Activated gamma-delta T cell (primary cell): ENCODE data around the gene PLA2G2D.

Experiments
- DNase-seq: peaks from one replicate; lab custom pipeline; 2025; lab: John Stamatoyannopoulos, UW

The PLA2G2D gene

DNA sequence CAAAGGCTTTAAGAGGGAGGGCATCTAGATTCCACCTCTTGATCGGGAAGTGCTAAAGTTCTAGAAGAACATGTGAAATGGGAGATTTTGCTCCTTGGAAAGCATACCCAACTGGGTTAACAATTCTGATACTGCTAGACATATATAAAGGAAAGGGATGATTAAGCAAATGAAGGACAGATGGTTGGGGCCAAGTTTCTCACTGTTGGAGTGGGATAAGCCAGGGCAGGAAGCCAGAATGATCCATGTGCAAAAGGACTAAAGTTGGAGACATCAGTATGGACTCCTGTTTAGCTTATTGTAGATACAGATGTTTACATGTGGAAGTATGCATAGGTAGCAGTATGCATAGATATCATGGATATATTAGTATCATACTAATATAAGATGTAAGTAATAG lies 32.5 kb downstream of the PLA2G2D start:
- no peak for DNase-seq

DNA sequence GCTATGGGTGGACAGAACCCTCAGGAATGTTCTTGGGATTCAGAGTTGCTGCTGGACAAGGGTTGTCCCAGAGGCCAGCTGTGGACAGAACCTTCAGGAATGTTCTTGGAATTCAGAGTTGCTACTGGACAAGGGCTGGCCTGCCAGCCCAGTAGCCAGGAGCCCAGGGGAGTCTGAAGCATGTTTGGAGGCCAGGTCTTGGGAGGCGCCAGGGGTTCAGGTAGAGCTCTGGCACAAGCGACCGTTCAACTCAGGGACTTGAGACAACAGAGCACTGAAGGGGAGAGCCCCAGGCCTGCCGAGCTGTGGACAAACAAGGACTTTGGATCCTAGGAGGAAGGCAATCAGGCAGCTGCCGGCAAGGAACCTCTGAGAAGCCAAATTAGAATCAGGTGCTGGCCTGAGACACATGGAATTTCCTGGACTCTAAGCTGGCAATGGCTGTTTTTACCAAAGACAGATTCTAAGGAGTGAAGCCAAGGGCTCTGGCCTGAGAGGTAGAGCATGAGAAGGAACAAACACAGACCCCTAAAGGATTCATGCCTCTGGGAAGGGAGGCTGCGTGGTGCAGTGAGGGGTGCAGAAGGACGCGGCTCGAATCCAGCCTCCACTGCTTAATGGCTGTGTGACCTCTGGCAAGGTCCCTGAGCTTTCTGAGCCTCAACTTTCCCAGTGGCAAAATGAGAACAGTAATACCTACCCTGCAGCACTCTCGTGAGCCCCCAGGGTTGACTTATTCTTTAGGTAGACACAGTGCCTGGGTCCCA lies 36.0 kb downstream of the PLA2G2D start:
- no peak for DNase-seq

DNA sequence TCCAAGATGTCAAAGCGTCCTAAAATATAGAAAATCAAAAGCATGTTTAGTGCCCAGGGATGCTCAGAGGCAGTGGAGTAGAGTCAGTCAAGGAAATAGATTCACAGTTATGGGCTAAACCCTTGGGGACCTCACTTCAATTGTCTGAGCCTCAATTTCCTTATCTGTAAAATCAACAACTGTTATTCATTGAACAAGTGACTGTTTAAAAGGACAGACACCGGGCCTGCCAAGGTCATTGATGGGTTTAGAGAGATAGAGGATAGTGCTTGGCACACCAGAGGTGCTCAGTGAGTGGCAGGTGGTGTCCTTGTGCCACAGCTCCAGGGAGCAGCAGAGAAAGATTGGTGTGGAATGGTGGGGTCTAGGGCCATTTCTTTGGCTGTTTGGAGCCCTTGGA lies 36.6 kb downstream of the PLA2G2D start:
- DNase-seq, result no peak

DNA sequence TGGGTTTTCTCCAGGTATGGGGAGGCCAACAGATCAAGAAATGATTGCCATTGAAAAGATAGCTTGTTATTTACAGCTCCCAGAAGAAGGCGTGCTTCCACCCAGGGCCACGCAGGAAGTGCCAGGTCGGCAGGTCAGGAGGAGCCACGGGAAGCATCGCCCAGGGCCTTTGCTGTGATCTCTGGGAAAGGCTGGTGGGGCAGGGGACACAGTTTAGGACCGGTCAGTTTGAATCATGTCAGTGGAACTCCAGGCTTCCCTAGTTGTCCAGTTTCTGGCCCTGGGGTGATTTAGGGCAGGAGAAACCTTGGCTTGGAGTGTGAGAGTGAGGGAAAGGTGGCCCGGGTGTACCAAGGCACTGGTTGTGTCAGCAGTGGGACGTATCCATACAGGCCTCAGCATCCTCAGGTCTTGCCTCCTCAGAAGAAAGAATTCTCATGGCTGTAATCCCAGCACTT lies 38.0 kb downstream of the PLA2G2D start:
- no peak for DNase-seq

DNA sequence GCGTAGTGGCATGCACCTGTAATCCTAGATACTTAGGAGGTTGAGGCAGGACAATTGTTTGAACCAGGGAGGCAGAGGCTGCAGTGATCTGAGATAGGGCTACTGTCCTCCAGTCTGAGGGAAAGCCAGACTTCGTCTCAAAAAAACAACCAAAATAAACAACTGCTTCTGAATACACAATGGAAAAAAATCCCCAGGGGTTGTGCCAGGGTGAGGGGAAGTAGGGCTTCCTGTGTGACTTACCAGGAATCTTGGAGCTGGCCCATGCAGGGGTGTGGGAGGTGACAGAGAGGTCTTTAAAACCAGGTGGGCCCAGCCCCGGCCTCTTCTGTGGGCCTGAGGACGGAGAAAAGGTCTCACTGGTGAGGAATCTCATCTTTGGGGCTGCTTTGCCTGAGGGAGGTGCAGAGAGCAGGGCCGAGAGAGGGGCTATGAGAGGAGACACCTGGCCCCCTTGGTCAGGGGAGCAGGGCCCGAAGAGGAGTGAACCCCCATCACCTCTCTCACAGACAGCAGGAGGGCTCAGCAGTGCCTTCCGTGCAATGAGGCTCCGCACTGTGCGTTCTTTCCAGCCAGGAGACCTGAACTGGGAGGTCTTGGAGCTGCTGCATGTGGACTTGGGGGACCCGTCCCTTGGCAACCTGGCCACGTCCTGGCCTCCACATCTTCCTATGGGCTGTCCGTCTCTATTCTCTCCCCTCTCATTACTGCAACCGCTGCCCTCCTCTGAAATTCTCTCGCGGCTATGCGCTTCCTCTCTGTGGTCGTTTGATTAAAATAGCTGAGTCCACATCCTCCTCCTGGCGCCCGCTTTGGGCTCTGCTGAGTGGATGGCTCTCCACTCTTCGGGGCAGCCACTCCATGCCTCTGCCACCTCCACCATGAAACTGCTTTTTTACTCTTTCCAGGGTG lies 38.6 kb downstream of the PLA2G2D start:
- no peak for DNase-seq

DNA sequence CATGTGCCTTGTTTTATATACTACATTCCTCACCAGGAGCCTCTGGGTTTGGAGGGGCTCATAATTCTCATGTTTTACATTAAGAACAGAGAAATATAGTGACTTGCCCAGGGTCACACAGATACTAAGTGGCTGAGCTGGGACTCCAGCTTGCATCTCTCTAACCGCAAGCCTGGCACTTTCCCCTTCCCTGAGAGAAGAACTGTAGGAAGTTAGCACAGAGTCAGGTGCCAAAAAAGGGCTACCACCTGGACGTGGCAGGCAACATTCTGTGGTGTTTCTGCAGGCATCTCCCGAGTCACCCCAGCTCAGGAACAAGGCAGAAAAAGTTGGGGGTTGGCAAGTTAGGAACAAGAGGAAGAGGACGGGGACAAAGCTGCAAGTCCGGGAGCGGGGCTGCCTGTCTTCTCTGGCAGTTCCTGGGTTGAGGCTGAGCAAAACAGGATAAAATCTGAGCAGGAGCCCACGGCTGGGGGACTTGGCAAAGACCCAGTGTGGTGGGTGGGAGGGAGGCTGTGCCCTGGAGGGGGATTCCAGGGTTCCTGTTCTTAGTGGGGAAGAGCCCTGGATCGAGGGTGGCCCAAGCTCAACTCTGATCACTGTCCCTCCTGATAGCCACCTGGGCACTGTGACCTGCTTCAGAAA lies 39.6 kb downstream of the PLA2G2D start:
- no peak for DNase-seq

DNA sequence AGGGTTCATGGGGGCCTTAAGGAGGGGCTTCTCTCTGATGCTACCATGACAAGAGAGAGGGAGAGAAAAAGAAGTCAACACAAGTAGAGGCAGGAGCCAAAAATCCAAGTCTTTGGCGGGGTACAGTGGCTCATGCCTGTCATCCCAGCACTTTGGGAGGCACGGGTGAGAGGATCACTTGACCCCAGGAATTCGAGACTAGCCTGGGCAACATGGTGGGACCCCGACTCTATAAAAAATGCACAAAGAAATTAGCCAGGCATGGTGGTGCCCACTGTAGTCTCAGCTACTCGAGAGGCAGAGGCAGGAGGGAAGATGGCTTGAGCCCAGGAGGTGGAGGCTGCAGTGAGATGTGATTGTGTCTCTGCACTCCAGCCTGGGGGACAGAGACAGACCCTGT lies 40.6 kb downstream of the PLA2G2D start:
- no peak for DNase-seq

DNA sequence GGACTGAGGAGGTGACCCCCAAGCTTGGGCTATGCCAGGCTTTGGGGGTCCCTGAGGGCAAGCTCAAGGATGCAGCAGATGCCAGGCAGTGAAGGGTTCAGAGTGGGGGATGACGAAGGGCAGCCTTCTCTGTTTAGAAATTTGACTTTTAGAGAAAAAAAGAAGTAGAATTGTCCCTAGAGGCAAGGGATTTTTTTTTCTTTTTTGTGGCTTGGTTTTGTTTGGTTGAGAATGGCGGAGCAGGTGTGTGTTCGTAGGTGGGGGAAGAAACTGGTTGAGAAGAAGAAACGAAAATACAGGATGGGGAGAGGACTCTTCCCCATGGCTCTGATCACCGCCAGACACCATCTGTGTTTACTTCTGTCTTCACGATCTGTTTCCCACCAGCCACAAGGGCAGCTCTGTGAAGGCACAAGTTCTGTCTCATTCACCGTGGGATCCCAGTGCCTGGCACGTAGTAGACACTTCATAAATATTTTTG lies 41.1 kb downstream of the PLA2G2D start:
- DNase-seq, result no peak

DNA sequence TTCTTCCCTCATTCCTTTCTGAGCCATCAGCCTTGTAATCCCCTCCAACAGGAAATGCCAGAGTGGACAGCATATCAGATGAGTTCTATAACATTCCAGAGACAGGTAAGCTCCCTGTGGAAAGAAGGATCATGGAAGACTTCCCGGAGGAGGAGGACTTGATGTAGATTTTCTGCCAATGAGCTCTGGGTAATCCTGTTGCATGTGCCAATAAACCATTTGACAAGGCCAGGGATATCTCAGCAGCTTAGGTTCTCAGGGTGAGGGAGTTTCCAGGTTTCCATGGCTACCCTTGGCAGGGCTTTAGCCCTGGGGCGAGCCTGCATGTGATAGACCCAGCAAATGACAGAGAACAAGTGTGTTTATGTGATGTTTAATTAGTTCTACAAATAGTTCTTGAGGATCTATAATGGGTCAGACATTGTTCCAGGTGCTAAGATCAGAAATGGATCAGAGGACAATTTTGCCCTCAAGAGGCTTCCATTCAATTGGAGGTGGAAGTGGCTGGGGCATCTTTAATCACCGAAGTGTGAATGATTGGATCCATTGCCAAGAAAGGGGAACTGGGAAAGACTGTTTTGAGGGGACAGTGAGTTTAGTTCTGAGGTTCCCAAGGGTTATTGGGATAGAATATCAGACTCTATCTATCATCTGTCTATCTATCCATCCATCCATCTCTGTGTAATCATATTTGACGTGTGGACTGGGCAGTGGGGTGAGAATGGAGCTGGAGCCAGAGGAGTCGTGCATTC lies 42.5 kb downstream of the PLA2G2D start:
- no peak for DNase-seq

DNA sequence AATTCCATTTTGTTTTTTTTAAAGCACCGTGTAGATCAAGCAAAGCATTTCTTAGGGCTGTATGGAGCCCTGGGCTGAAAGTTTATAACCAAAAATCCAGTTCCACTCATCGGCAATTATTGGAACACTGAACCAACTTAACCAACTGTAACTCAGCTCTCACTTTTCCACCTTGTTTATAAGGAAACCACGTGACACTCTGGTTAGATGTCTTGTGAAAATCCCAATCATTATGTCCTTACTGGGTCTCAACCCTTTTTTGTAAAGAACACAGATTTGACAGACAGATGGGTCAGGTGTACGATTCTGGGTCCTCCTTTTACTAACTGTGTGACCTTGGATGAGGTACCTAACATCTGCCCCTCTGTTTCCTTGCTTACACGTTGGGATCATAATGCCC lies 43.1 kb downstream of the PLA2G2D start:
- DNase-seq, result no peak

DNA sequence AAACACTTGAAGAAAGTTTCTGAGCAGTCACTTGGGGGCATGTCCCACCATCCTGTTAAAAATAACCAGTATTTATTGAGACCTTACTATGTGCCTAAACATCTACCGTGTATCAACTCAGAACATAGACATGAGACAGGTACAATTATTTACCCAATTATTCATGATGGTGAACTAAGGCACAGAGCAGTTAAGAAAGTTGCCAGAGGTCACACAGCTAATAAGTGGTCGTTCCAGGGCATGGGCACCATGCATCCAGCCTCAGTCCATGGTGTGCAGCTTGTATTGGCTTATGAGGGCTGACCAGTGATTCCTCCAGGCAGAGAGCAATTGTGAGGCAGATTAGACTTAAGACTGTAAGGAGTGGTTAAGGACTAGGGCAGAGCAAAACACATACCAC lies 44.0 kb downstream of the PLA2G2D start:
- DNase-seq, result no peak

DNA sequence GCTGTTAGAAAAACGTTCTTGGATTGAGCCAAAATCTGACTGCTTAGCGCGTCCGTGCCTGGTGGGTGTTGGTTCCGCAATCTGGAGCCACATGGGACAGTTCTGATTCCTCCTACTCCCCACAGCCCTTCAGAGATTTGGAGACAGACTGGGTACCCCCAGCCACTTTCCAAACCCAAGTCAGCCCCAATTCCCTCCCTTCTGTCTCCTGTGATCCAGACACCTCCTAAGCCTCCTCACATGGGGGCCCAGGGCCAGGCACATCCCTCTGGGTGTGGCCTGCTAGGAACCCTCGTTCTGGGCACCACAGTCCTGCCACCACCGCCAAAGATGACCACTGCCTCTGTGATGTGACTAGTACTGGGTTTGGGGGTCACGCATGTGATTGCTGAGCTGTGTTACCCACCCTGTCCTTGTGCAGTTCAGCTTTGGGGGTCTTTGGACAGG lies 44.6 kb downstream of the PLA2G2D start:
- no peak for DNase-seq

DNA sequence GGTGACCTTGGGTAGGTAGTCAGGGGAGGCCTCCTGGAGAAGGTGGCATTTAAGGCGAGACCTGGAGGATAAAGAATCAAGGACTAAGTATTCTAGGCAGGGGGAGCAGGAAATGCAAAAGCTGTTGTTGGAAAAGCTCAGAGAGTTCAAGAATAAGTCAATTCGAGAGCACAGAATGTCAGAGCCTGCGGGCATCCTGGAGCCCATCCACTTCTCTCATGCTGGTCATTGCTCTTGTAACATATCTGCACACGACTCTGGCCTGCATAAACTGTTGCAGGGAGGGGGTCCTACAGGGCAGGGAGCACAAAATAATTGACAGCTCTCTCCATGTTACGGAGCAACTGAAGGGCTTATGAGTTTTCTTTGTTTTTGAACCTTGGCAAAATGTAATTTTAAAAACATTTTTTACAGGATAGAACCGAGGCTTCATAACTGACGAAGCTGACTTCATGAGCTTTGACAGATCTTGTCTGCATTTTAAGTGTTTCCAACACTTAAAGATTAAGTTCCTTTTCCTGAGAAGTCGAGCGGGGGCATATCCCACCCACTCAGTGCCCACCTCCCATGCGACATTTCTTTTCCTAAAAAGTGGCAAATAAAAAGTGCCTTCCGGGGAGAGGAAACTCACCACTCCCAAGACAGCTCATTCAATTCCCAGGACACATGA lies 45.1 kb downstream of the PLA2G2D start:
- DNase-seq, result no peak

DNA sequence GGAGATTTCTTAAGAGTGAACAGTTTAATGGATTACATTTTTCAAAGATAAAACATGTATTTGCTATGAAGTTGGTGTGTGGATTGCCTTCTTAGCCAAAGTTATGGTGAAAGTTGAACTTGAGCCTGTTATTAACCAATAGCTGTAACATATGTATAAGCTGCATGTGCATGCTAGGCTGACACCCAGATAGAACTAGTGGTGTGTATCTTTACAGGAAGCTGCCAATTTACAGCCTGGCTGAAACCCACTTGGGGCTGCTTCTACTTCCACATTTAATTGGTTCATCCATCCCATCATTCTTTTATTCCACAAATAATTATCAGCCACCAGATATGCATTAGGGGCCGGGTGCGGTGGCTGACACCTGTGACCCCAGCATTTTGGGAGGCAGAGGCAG lies 46.1 kb downstream of the PLA2G2D start:
- no peak for DNase-seq

DNA sequence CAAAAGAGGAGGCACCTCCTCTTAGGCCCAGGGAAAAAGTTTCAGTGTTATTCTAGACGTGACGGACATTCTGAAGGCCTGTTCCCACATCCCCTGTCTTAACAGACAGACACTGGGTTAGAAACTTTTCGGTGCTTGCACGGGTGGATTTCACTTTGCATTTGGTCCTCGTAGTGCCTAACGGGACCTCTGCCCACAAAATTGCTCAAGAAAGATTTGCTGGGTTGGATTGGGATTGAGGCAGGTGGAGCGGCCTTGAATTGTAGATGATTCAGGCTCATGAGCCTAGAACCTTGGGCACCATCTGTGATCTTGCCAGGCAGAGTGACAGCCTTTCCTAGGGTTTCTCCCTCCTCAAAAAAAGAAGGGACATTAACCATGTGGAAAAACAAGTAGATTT lies 46.6 kb downstream of the PLA2G2D start:
- no peak for DNase-seq

DNA sequence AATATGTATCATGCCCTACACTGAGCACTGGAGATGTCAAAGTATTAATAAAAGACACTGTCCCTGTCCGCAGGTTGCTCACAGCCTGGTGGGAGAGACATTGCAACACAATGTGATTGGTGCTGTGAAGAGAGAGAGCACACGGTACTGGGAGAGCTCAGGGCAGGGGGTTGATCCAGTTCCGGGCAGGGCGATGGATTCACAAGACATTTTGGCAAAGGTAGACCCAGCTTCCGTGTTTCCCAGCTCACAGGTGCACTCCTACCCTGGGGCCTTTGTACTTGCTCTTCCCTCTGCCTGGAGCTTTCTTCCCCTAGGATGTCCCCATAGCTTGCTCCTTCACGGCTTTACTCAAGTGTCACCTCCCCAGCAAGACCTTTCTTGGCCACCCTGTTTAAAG lies 47.9 kb downstream of the PLA2G2D start:
- DNase-seq, result no peak

DNA sequence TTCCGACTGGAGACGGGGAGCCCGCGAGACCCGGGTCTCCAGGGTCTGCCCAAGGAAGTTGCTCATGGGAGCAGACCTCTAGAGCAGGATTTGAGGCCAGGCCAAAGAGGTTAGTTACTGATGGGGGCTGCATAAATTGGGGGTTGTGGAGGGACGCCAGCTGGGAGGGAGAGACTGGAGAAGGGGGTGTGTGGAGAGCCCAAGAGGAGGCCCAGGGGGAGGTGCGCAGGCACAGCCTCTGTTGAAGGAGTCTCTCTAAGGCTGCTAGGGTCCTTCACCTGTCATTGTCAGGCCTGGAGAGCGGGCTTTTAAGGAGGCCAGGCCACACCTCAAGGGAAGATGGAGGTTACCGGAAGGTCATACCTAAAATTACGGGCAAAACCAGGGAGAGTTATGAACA lies 49.0 kb downstream of the PLA2G2D start:
- no peak for DNase-seq

DNA sequence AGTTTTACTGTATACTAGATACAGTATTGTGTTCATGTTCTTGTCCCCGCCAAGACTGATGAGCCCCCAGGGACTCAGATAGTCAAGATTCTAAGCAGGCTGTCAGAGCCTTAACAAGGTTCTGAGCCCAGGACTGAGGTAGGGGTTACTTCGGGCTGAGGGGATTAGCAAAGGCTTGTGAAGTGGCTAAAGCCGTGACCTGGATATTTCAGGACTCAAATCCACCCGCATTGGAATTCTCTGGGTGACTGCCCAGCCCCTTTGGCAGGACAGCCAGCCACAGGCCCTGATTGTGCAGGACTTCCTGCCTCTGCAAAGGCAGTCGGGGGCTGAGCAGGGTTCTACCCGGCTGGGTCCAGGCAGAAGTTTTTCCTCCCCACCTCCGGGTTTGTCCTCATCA lies 49.5 kb downstream of the PLA2G2D start, which contains the start of gene PLA2G5:
Gene PLA2G5, plus strand, starts transcription at position 321 of the 400 bp plus-strand sequence. CDS start 14,637 bp downstream, outside the sequence.
- no peak for DNase-seq

DNA sequence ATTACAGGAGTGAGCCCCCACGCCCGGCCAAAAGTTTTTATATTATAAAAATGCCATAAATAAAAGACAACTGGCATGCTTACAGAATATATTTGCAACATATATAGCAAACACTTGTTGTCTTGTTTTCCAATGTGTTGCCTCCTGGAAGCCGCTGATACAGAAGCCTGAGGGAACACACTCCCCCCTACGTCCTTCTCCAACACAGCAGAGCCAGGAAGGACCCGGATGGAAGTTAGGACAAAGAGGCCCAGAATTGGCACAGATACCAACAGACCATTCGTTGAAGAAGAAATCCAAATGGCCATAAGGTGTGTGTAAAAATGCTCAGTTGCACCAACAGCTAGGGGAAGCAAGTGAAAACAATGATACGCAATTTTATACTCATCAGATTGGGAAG lies 50.6 kb downstream of the PLA2G2D start:
- no peak for DNase-seq

DNA sequence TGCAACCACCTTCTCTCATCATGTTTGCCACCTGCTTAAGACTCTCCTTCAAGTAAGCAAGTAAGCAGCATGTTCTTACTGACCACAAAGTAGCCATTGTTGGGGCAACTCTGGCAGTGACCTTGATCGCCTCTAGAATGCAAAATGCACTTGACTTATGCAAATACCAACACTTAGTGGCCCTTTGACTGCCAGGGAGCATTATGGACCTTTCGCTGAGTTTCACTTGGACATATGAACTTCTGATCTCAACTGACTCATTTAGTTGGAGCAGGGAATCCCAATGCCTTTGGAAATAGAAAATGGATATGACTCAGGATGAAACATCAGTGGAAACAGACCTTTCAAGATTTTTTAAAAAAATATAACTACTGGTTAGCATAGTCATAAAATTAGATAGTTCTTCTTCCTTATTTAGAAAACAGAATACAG lies 55.5 kb downstream of the PLA2G2D start:
- DNase-seq, result no peak
